Tibial nerve (tissue), 4 donors: ENCODE results near the gene SLC1A3. TPM values are rescaled to one million over a fixed set of nuclear protein-coding genes. Genes with fewer than 3 reads are reported as not detected.

ENCODE experiments used
- DNase-seq, 2 donors: peaks; one replicate each; pipeline ENCODE4 v3.0.0-alpha.2; 2019; ENCODE audit warnings: low spot score in 2 of 2
- H3K27ac ChIP-seq, 4 donors: fragments of 200-600 bp; sonication (generic) in 3 of 4; one replicate each; pipeline ENCODE4 v1.5.1; 2017 to 2019; ENCODE audit warnings: mild to moderate bottlenecking in 1 of 4
- H3K27me3 ChIP-seq, 2 donors: fragments of 200-600 bp; sonication (generic) in 1 of 2; one replicate each; pipeline versions ENCODE4 v1.5.1 to v1.6.0; 2017 to 2019
- H3K36me3 ChIP-seq, 3 donors: fragments of 200-600 bp; sonication (generic); one replicate each; pipeline ENCODE4 v1.5.1; 2018 to 2019
- H3K4me1 ChIP-seq, 4 donors: fragments of 200-600 bp; sonication (generic) in 3 of 4; one replicate each; pipeline ENCODE4 v1.5.1; 2017 to 2019
- H3K4me3 ChIP-seq, 4 donors: fragments of 200-600 bp; sonication (generic) in 3 of 4; one replicate each; pipeline ENCODE4 v1.5.1; 2017 to 2019; ENCODE audit warnings: mild to moderate bottlenecking in 1 of 4, moderate library complexity in 1 of 4
- H3K9me3 ChIP-seq, 4 donors: fragments of 200-600 bp; sonication (generic) in 3 of 4; one replicate each; pipeline ENCODE4 v1.5.1; 2017 to 2019
- CTCF ChIP-seq, 5 experiments: fragments of 200-600 bp in 3 of 5; fragments of 450-650 bp in 2 of 5; sonication (generic) in 3 of 5; IDR thresholded peaks; one replicate each; pipeline ENCODE4 v1.5.1; 2016 to 2019; ENCODE audit warnings: antibody characterized with exemption in 5 of 5, mild to moderate bottlenecking in 3 of 5, moderate library complexity in 2 of 5
- EP300 ChIP-seq, 2 donors: sonication (generic); formaldehyde crosslinking; IDR thresholded peaks; one replicate each; pipeline ENCODE4 v1.6.1; 2017; ENCODE audit warnings: antibody characterized with exemption in 2 of 2, mild to moderate bottlenecking in 1 of 2
- POLR2A ChIP-seq, 2 donors: fragments of 450-650 bp; IDR thresholded peaks; one replicate each; pipeline ENCODE4 v1.6.1; 2017; ENCODE audit warnings: antibody characterized with exemption in 2 of 2, mild to moderate bottlenecking in 2 of 2, moderate library complexity in 2 of 2
- WGBS, 2 donors: methylation state at CpG; one replicate each; pipeline ENCODE4 v1.1.5; 2018; 5-methylcytosine and 5-hydroxymethylcytosine counted together
- small RNA-seq: library from RNA; depleted of rRNA; stranded (forward); fragments of <200 nt; gene quantifications from one replicate; pipeline ENCODE3, GENCODE V24; 2016
- total RNA-seq, 4 donors: library from RNA; depleted of rRNA; stranded (reverse); fragments of >200 nt; gene quantifications; one replicate each; pipeline ENCODE4 v1.1.0, GENCODE V29; 2016

The SLC1A3 gene
- total RNA-seq, 4 donors from 2014 or later, result 22.0 to 123 (median 75.0) TPM

DNA sequence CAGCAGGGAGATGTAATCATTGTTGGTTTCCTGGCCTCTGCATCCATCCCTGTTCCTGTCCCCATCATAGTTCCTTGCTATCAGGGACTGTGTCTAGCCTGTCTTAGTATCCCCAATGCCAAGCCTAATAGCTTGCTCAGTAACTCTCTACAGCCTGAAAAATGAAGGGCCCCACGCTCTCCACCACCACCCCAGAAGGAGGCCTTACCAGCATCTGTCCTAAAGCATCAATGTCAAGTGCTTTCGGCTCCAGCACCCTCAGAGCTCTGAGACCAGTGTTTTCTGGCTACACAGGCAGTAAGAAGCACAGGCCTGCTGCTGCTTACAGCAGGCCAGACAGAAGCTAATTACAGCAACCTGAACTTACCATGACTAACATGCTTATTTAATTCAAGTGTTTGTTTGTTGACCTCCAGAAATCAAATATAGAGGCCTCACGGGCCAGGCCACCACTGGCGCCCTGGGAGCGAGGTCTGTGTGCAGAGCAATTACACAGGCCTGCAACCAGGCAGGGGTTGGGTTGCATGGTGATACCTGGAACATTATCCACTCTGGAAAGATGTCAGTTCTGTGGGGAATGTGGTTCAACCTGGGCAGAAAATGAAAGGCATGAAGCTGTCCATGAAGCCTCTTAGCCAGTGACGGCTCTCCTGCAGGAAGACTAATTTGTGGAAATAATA lies 124.3 kb downstream of the SLC1A3 start:
- WGBS, 2 donors, result 95 to 97% methylated on average over 6 of the region's 6 CpGs
- H3K36me3 ChIP-seq, result no peaks in the 10 kb centered on the region
- no peaks in the 10 kb centered on the region for H3K27me3 ChIP-seq
- no peak for DNase-seq
- no peaks in the 10 kb centered on the region for H3K4me1 ChIP-seq
- H3K4me3 ChIP-seq, result no peak overlapping the region
- no peaks in the 10 kb centered on the region for H3K9me3 ChIP-seq
- no peak overlapping the region for H3K27ac ChIP-seq
- TF ChIP-seq CTCF (IDR thresholded peaks at IDR 0.05) (no peak), EP300 (IDR thresholded peaks at IDR 0.05) (no peak), POLR2A (IDR thresholded peaks at IDR 0.05) (no peak)

- Histone ChIP-seq H3K4me1 (no peaks in the 10 kb centered on the region), H3K27me3 (no peaks in the 10 kb centered on the region), H3K36me3 (no peaks in the 10 kb centered on the region), H3K4me3 (no peak overlapping the region), H3K27ac (no peak overlapping the region), H3K9me3 (no peaks in the 10 kb centered on the region)
- TF ChIP-seq EP300 (IDR thresholded peaks at IDR 0.05), result no peak
- no peak for TF ChIP-seq POLR2A (IDR thresholded peaks at IDR 0.05)
- no peak for TF ChIP-seq CTCF (IDR thresholded peaks at IDR 0.05)
- DNase-seq, result no peak
- WGBS, 2 donors, result 89% methylated on average over 5 of the region's 5 CpGs
These were observed 126.8 kb downstream of the SLC1A3 start for GRCh38 chr5:36733183-36733582.

- Histone ChIP-seq H3K27ac (no peak overlapping the region), H3K4me1 (no peaks in the 10 kb centered on the region), H3K9me3 (no peaks in the 10 kb centered on the region), H3K36me3 (no peaks in the 10 kb centered on the region), H3K27me3 (no peaks in the 10 kb centered on the region), H3K4me3 (no peak overlapping the region)
- WGBS, 2 donors, result 34 to 56% methylated on average over 4 of the region's 4 CpGs
- DNase-seq, result no peak
- no peak for TF ChIP-seq POLR2A (IDR thresholded peaks at IDR 0.05)
- TF ChIP-seq CTCF (IDR thresholded peaks at IDR 0.05), result no peak
- TF ChIP-seq EP300 (IDR thresholded peaks at IDR 0.05), result no peak
These were observed 128.0 kb downstream of the SLC1A3 start for GRCh38 chr5:36734422-36734821.

- H3K27ac ChIP-seq, result no peak overlapping the region
- H3K4me1 ChIP-seq, result peaks cover 0 to 3% (median 0%) of the 10 kb centered on the region in 4 donors
- no peaks in the 10 kb centered on the region for H3K9me3 ChIP-seq
- TF ChIP-seq EP300 (IDR thresholded peaks at IDR 0.05) (no peak), CTCF (IDR thresholded peaks at IDR 0.05) (no peak), POLR2A (IDR thresholded peaks at IDR 0.05) (no peak)
- H3K27me3 ChIP-seq, result no peaks in the 10 kb centered on the region
- H3K36me3 ChIP-seq, result no peaks in the 10 kb centered on the region
- H3K4me3 ChIP-seq, result no peak overlapping the region
- no peak for DNase-seq
These were observed 129.5 kb downstream of the SLC1A3 start for GRCh38 chr5:36735891-36736290.

Small RNA genes within 50 kb of the gene (small RNA-seq; reads per million reads assigned to genes)
- not detected for gene AC010631.1
